Activated CD8-positive, alpha-beta T cell treated with anti-CD3 and anti-CD28 coated beads for 36 hours (primary cell): Measurements from ENCODE around the gene EIF4E2. TPM values are rescaled to one million over a fixed set of nuclear protein-coding genes. Genes with fewer than 3 reads are reported as not detected.

ENCODE experiments used
- ATAC-seq: fragments of 200-7000 bp; cut with Tn5 transposase; one replicate; pipeline ENCODE4 v1.10.0; 2021; ENCODE audit warnings: mild to moderate bottlenecking, moderate library complexity
- CTCF ChIA-PET: fragments of 350-600 bp; sonication (Branson Sonifier 250); formaldehyde crosslinking; loops from one replicate; lab custom pipeline; 2021; ENCODE audit warnings: antibody characterized with exemption; lab: Charles Lee
- POLR2A ChIA-PET: fragments of 350-600 bp; sonication (Branson Sonifier 250); formaldehyde crosslinking; loops from one replicate; lab custom pipeline; 2021; ENCODE audit warnings: antibody characterized with exemption; lab: Charles Lee
- DNase-seq: peaks from one replicate; pipeline ENCODE4 v3.0.0-alpha.2; 2020
- H3K27ac Mint-ChIP-seq: one replicate; pipeline ENCODE4 v1.8.0; 2021; ENCODE audit warnings: mild to moderate bottlenecking, mixed read lengths
- H3K27me3 Mint-ChIP-seq: one replicate; pipeline ENCODE4 v1.8.0; 2021; ENCODE audit warnings: mixed read lengths
- H3K36me3 Mint-ChIP-seq: one replicate; pipeline ENCODE4 v1.8.0; 2021; ENCODE audit warnings: low read depth, mixed read lengths
- H3K4me1 Mint-ChIP-seq: one replicate; pipeline ENCODE4 v1.8.0; 2021; ENCODE audit warnings: low read depth, mixed read lengths
- H3K4me3 Mint-ChIP-seq: one replicate; pipeline ENCODE4 v1.8.0; 2021; ENCODE audit warnings: mild to moderate bottlenecking, moderate library complexity, mixed read lengths
- H3K9me3 Mint-ChIP-seq: one replicate; pipeline ENCODE4 v1.8.0; 2021; ENCODE audit warnings: mixed read lengths
- intact Hi-C: fragments of 100-400 bp; cut with micrococcal nuclease; formaldehyde crosslinking; loops from one replicate; pipeline ENCODE4 v1.10.0; 2022
- total RNA-seq, 2 experiments: library from RNA; stranded (reverse); gene quantifications; one replicate each; pipeline ENCODE4 v1.2.3, GENCODE V29; 2021
- TF ChIP-seq, protein P1 (sequence below): fragments of 200-600 bp; IDR thresholded peaks from one replicate; pipeline ENCODE4 v1.8.0; 2022; ENCODE audit warnings: antibody characterized with exemption, mild to moderate bottlenecking

Gene EIF4E2
- total RNA-seq, 2 experiments from 2014 or later, result 49.2 to 50.4 TPM

DNA sequence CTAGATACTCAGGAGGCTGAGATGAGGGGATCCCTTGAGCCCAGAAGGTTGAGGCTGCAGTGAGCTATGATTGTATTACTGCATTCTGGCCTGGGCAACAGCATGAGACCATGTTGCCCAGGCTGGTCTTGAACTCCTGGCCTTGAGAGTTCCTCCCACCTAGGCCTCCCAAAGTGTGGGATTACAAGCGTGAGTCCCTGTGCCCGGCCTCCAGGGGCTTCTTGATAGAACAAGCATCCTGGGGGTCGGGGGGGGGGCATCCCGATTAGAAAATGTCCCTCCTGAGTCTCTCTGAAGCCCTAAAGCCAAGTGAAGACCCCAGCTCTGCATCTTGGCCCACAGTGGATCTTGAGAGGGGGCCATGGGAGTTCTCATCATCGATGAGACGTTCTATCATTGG is 60.6 kb downstream of the EIF4E2 start:
- ChIA-PET CTCF (interaction anchor here (0.6 to 1.9 kb wide), 12 partner anchors 12 to 745 kb away, joined by 3 to 6 read pairs (median 4); partner anchors contain the start of gene EFHD1), POLR2A (no interaction called here)
- TF ChIP-seq, protein P1, sequence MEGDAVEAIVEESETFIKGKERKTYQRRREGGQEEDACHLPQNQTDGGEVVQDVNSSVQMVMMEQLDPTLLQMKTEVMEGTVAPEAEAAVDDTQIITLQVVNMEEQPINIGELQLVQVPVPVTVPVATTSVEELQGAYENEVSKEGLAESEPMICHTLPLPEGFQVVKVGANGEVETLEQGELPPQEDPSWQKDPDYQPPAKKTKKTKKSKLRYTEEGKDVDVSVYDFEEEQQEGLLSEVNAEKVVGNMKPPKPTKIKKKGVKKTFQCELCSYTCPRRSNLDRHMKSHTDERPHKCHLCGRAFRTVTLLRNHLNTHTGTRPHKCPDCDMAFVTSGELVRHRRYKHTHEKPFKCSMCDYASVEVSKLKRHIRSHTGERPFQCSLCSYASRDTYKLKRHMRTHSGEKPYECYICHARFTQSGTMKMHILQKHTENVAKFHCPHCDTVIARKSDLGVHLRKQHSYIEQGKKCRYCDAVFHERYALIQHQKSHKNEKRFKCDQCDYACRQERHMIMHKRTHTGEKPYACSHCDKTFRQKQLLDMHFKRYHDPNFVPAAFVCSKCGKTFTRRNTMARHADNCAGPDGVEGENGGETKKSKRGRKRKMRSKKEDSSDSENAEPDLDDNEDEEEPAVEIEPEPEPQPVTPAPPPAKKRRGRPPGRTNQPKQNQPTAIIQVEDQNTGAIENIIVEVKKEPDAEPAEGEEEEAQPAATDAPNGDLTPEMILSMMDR, result no peak
- H3K27me3 Mint-ChIP-seq, result no peaks in the 10 kb centered on the region
- H3K27ac Mint-ChIP-seq, result no peak overlapping the region
- DNase-seq, result no peak
- no peak for ATAC-seq
- H3K9me3 Mint-ChIP-seq, result no peaks in the 10 kb centered on the region
- H3K36me3 Mint-ChIP-seq, result no peaks in the 10 kb centered on the region
- H3K4me1 Mint-ChIP-seq, result no peaks in the 10 kb centered on the region
- intact Hi-C loops, result no loop called here
- no peak overlapping the region for H3K4me3 Mint-ChIP-seq

DNA sequence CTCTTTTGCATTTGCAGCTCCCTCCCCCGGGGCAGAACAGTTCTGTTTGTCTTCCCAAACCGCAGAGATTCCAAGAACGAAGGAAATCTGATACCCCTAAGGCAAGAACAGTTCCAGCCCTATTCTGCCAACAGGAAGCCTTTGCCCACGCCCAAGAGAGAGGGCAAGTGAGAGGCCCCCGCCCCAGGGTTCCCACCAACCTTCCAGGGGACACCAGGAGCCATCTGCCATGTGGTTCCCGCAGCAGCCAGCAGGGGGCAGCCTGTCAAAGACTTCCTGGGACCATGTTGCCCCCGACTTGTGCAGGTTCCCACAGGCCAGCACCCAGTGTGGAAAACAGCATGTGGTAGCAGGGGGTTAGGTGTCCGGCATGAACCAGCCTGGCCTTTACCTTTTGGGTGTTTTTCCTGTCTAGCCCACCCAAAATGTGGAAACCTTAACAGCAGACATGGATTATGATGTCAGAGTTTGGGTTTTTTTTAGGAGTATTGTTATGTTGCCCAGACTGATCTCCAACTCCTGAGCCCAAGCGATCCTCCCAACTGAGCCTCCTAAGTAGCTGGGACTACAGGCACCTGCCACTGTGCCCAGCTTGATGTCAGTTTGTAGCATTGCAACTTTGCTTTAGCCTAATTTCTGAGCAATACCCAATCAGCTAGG is 61.2 kb downstream of the EIF4E2 start:
- TF ChIP-seq, protein P1, result peak; percentile 95

DNA sequence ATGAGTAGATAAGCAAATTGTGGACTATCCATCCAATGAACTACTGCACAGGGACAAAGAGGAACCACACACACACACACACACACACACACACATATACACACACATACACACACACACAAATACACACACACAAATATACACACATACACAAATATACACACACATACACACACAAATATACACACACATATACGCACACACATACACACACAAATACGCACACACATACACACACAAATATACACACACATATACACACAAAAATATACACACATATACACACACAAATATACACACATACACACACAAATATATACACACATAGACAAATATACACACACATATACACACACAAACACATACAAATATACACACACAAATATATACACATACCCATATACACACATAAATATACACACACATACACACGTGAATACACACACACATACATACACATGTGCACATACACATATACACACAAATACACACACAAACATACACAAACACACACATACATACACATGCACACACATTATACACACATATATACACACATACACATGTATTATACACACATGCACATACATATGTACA is 63.1 kb downstream of the EIF4E2 start:
- no peak overlapping the region for H3K27ac Mint-ChIP-seq
- H3K36me3 Mint-ChIP-seq, result no peaks in the 10 kb centered on the region
- DNase-seq (no peak), ATAC-seq (no peak)
- no peaks in the 10 kb centered on the region for H3K27me3 Mint-ChIP-seq
- H3K9me3 Mint-ChIP-seq, result no peaks in the 10 kb centered on the region
- TF ChIP-seq, protein P1, result no peak
- H3K4me1 Mint-ChIP-seq, result no peaks in the 10 kb centered on the region
- ChIA-PET POLR2A (no interaction called here), CTCF (interaction anchor here (1.3 kb wide), 1 partner anchor 56 kb away, joined by 3 read pairs; no protein-coding TSS in a partner anchor)
- intact Hi-C loops, result no loop called here
- no peak overlapping the region for H3K4me3 Mint-ChIP-seq

More for the DNA sequence above, 61.2 kb downstream of the EIF4E2 start:
- ChIA-PET POLR2A (no interaction called here), CTCF (interaction anchor here (0.6 to 1.9 kb wide), 16 partner anchors 9 to 269 kb away, joined by 3 to 6 read pairs (median 3); partner anchors contain the start of gene EFHD1)
- Mint-ChIP-seq H3K4me1 (no peaks in the 10 kb centered on the region), H3K4me3 (no peak overlapping the region), H3K36me3 (no peaks in the 10 kb centered on the region), H3K27ac (no peak overlapping the region), H3K27me3 (no peaks in the 10 kb centered on the region), H3K9me3 (no peaks in the 10 kb centered on the region)
- intact Hi-C loops, result no loop called here
- DNase-seq, result peak; percentile 85
- peak; percentile 80 for ATAC-seq

DNA sequence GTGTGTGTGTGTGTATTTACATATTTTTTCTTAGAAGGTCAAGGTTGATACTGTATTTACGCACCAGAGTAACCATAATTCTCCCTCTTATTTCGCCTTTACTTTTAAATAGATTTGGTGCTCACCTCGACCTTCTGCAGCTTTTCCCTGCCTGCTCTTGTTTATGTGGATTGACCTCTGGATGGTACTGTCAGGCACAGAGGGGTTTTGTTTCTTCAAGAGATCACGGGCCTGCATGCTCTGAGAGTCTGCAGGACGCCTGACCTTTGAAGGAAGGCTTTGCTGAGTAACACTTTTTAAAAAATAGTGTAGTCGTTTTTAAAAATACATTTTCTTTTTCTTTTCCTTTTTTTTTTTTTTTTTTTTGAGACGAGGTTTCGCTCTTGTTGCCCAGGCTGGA is 64.8 kb downstream of the EIF4E2 start:
- Mint-ChIP-seq H3K4me3 (no peak overlapping the region), H3K27ac (no peak overlapping the region), H3K27me3 (no peaks in the 10 kb centered on the region), H3K4me1 (no peaks in the 10 kb centered on the region), H3K9me3 (no peaks in the 10 kb centered on the region), H3K36me3 (no peaks in the 10 kb centered on the region)
- DNase-seq (no peak), ATAC-seq (no peak)
- TF ChIP-seq, protein P1, result no peak
- ChIA-PET POLR2A (no interaction called here), CTCF (no interaction called here)
- intact Hi-C loops, result no loop called here

Other genes with a start within 250 kb of the EIF4E2 start
- gene ALPP, start 171.9 kb upstream of the EIF4E2 start, total RNA-seq, result not detected
- gene ALPG, start 143.8 kb upstream of the EIF4E2 start, total RNA-seq, result not detected
- not detected for gene ALPI, start 94.5 kb upstream of the EIF4E2 start, total RNA-seq
- gene ECEL1, start 62.9 kb upstream of the EIF4E2 start, total RNA-seq, result under 1 TPM; 0.56 to 0.72 TPM
- not detected for gene PRSS56, start 30.3 kb upstream of the EIF4E2 start, total RNA-seq
- gene CHRND, start 24.5 kb upstream of the EIF4E2 start, total RNA-seq, result not detected
- gene CHRNG, start 11.0 kb upstream of the EIF4E2 start, total RNA-seq, result not detected
- gene TIGD1, start 132 bp upstream of the EIF4E2 start, total RNA-seq, result 1 to 10 TPM; 8.3 to 8.7 TPM
- 1 to 10 TPM in 1 of 2 experiments, under 1 TPM in 1; 0.70 to 1.2 TPM for gene EFHD1, start 82.9 kb downstream of the EIF4E2 start, total RNA-seq
- 10 to 100 TPM; 49.7 to 52.5 TPM for gene GIGYF2, start 146.6 kb downstream of the EIF4E2 start, total RNA-seq
- gene KCNJ13, start 225.9 kb downstream of the EIF4E2 start, total RNA-seq, result not detected